H1 (cell line): Measurements from ENCODE around the gene ZNF132. TPM values are rescaled to one million over a fixed set of nuclear protein-coding genes. Genes with fewer than 3 reads are reported as not detected.

Experiments used
- CTBP2 ChIP-seq: IDR thresholded peaks from 2 replicates; pipeline ENCODE4 v1.7.0; 2011; ENCODE audit warnings: borderline replicate concordance, mild to moderate bottlenecking, moderate library complexity, mixed read lengths, low read length; ENCODE audit not compliant: insufficient read depth, insufficient read length
- FOSL1 ChIP-seq: IDR thresholded peaks from 2 replicates; pipeline ENCODE4 v1.6.1; 2011; ENCODE audit warnings: mild to moderate bottlenecking, low read depth, low read length, moderate library complexity; ENCODE audit not compliant: insufficient read depth
- KDM5A ChIP-seq: fragments of 200-600 bp; IDR thresholded peaks from 2 replicates; pipeline ENCODE4 v1.7.1; 2012; ENCODE audit warnings: mild to moderate bottlenecking, low read length, inconsistent platforms, mixed read lengths
- MAX ChIP-seq: IDR thresholded peaks from 2 replicates; pipeline ENCODE4 v1.6.1; 2012; ENCODE audit warnings: inconsistent platforms
- NANOG ChIP-seq: IDR thresholded peaks from 2 replicates; pipeline ENCODE4 v1.6.1; 2011; ENCODE audit warnings: low read length, low read depth, mild to moderate bottlenecking, inconsistent platforms; ENCODE audit not compliant: insufficient read depth, poor library complexity, severe bottlenecking
- POLR2AphosphoS5 ChIP-seq: IDR thresholded peaks from 2 replicates; pipeline ENCODE4 v1.6.1; 2011; ENCODE audit warnings: low read depth, low read length
- SIN3A ChIP-seq, 2 experiments: IDR thresholded peaks in 1 of 2; conservative IDR thresholded peaks in 1 of 2; 2 replicates each; pipeline ENCODE4 v1.6.1; 2011 to 2012; ENCODE audit warnings: low read length in 2 of 2, improper control_type of control experiment in 1 of 2, low read depth in 1 of 2, mild to moderate bottlenecking in 1 of 2
- SP4 ChIP-seq: IDR thresholded peaks from 2 replicates; pipeline ENCODE4 v1.6.1; 2012; ENCODE audit warnings: low read length, inconsistent platforms
- TAF7 ChIP-seq: optimal IDR thresholded peaks from 2 replicates; pipeline ENCODE3; 2011; ENCODE audit warnings: low read depth, mild to moderate bottlenecking, inconsistent platforms, low read length, moderate library complexity, borderline replicate concordance
- polyA plus RNA-seq, 7 experiments: library from polyadenylated mRNA; depleted of rRNA in 3 of 7; stranded (reverse) in 5 of 7; unstranded in 2 of 7; fragments of >200 nt in 5 of 7; fragments of 200-250 nt in 2 of 7; gene quantifications; 1 replicate in 5 of 7; 2 replicates in 1 of 7; 4 replicates in 1 of 7; pipeline versions ENCODE4 v1.2.1 to v1.2.3, GENCODE V29; 2011 to 2013; ENCODE audit warnings: missing spikeins in 2 of 7, mixed read lengths in 2 of 7
- total RNA-seq: library from RNA; stranded (reverse); fragmentation: NEBNext Ultra II Directional; extraction: Animal tissue kit (Norgen Biotek cat#: 25700); gene quantifications from 2 replicates; pipeline ENCODE4 v1.2.1, GENCODE V29; 2021
- TF ChIP-seq, protein P1 (sequence below): IDR thresholded peaks from 2 replicates; pipeline ENCODE4 v1.6.1; 2012; ENCODE audit warnings: inconsistent platforms

The ZNF132 gene
- total and polyA plus RNA-seq, 2 of the 8 experiments (the other 6 are each of a cell fraction or from before 2014, with no cell fraction given), result 0.89 to 1.9 TPM

DNA sequence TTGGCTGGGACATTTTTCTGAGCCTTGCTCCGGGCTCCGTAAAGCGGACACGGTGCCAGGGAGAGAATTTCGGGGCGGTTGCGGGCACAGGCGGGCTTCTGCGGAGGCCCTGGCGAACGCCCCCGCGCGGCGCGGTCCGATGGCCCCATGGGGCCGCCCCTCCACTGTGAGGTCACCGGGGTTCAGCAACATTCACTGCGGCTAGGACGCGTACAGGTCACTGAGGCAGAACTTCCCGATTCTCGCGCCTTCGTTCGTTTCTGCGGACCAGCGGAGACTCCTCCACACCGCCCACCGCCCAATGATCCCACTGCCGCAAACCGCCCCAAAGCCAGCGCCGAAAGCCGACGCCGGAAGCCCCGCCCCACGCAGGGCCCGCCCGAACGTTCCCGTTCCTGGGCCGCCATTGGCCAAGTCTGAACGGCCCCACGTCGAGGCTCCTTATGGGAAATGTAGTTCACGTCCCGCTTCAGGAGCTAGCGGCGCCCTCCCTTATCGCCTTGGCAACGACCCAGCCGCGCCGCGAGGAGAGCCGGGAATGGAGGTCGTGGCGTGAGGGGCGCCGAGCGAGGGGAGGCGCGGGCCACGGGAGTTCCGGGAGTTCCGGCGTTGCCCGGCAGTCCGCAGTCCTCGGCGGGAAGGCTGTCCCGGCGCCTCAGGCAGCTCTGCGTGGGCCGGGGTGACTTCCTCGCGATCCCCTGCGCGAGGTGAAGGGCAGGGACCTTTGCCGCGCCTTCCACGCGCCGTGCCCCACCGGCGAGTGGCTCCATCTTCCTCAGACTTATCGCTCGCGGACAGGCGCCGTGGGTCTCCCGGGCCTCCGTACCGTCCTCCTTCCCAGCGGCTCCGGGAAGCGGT lies 31.6 kb downstream of the ZNF132 start, which contains the start of gene ZNF584 (continued):
- TF ChIP-seq NANOG, result peak; percentile 71
- TF ChIP-seq, protein P1, sequence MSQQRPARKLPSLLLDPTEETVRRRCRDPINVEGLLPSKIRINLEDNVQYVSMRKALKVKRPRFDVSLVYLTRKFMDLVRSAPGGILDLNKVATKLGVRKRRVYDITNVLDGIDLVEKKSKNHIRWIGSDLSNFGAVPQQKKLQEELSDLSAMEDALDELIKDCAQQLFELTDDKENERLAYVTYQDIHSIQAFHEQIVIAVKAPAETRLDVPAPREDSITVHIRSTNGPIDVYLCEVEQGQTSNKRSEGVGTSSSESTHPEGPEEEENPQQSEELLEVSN, result no peak
- peak; percentile 82 to 90; a peak in 3 of 4 replicates for TF ChIP-seq SIN3A (conservative IDR thresholded peaks at IDR 0.05 in 1 of 2, IDR thresholded peaks at IDR 0.05 in 1 of 2; ENCODE audit: low read depth in 1 of 2, low read length in 2 of 2)
- no peak for TF ChIP-seq FOSL1
- TF ChIP-seq CTBP2, result no peak
- TF ChIP-seq KDM5A, result no peak
- TF ChIP-seq SP4, result peak; percentile 70; the same call in 1 of the 2 replicates
- peak; percentile 78 for TF ChIP-seq TAF7
- no peak; the same call in 1 of the 2 replicates for TF ChIP-seq MAX
- peak; percentile 86 for TF ChIP-seq POLR2AphosphoS5
- TF ChIP-seq, all 59 proteins: peak for 17
